Panc1 (cell line): ENCODE data around the gene CCDC88A. TPM values are rescaled to one million over a fixed set of nuclear protein-coding genes. Genes with fewer than 3 reads are reported as not detected.
"Not testable (repeated sequence)": the region's sequence is repeated elsewhere in the genome, so short reads cannot be mapped to it uniquely, and the experiment has no call there.

ENCODE experiments used
- ATAC-seq: fragments of 200-7000 bp; cut with Tn5 transposase; 2 replicates; pipeline ENCODE4 v1.9.1; 2020; ENCODE audit warnings: mild to moderate bottlenecking, moderate library complexity
- BruUV-seq: library from RNA; stranded (reverse); fragments of 400-500 nt; replicated peaks from 2 replicates; lab custom pipeline; 2021; lab: Mats Ljungman, UMichigan
- CTCF ChIA-PET: fragments of 300-600 bp; sonication (Branson Sonifier 250); formaldehyde crosslinking; loops from one replicate; lab custom pipeline; 2022; ENCODE audit warnings: antibody characterized with exemption; lab: Charles Lee
- POLR2A ChIA-PET: fragments of 300-600 bp; sonication (Branson Sonifier 250); formaldehyde crosslinking; loops from one replicate; lab custom pipeline; 2022; ENCODE audit warnings: antibody characterized with exemption; lab: Charles Lee
- DNase-seq: peaks from one replicate; pipeline ENCODE4 v3.0.0-alpha.2; 2010; ENCODE audit warnings: low read depth, low spot score
- H3K27ac ChIP-seq: 2 replicates; pipeline ENCODE4 v1.5.1; 2011; ENCODE audit warnings: mild to moderate bottlenecking, low read length, inconsistent platforms
- H3K27me3 ChIP-seq: fragments of 200-500 bp; sonication (Bioruptor generic); 2 replicates; pipeline ENCODE4 v1.6.0; 2014; ENCODE audit warnings: low read length, inconsistent platforms; ENCODE audit not compliant: control insufficient read depth, insufficient read depth
- H3K36me3 ChIP-seq: fragments of 200-500 bp; sonication (Bioruptor generic); 2 replicates; pipeline ENCODE4 v1.5.1; 2014; ENCODE audit warnings: inconsistent platforms, mild to moderate bottlenecking, low read length, moderate library complexity; ENCODE audit not compliant: control insufficient read depth, insufficient read depth
- H3K4me1 ChIP-seq: 2 replicates; pipeline ENCODE4 v1.5.1; 2011; ENCODE audit warnings: inconsistent platforms, mild to moderate bottlenecking, low read length, moderate library complexity; ENCODE audit not compliant: control insufficient read depth, insufficient read depth
- H3K4me3 ChIP-seq, 2 experiments: 2 replicates each; pipeline ENCODE4 v1.5.1; 2011 to 2012; ENCODE audit warnings: low read depth in 2 of 2, low read length in 2 of 2, mild to moderate bottlenecking in 2 of 2, inconsistent platforms in 1 of 2, moderate library complexity in 1 of 2
- H3K9me3 ChIP-seq: fragments of 200-500 bp; sonication (Bioruptor generic); 2 replicates; pipeline ENCODE4 v1.5.1; 2014; ENCODE audit warnings: low read depth, mild to moderate bottlenecking, inconsistent platforms, low read length, moderate library complexity; ENCODE audit not compliant: control insufficient read depth, insufficient read depth
- CTCF ChIP-seq: fragments of 450-650 bp; IDR thresholded peaks from 2 replicates; pipeline ENCODE4 v1.5.1; 2017; ENCODE audit warnings: mild to moderate bottlenecking
- TCF7L2 ChIP-seq: IDR thresholded peaks from 2 replicates; pipeline ENCODE4 v1.6.1; 2011; ENCODE audit warnings: mild to moderate bottlenecking, low read depth, low read length, inconsistent platforms
- in situ Hi-C: cut with HindIII; loops from 2 replicates; pipeline ENCODE4 v1.10.0; 2016; ENCODE audit warnings: low sequenced_read_pairs, low pct_unique_long_range_greater_than_20kb
- intact Hi-C: fragments of 100-400 bp; cut with micrococcal nuclease; formaldehyde crosslinking; loops from one replicate; pipeline ENCODE4 v1.10.0; 2022; ENCODE audit not compliant: unreplicated experiment
- total RNA-seq: library from RNA; stranded (reverse); gene quantifications from one replicate; pipeline ENCODE4 v1.2.1, GENCODE V29; 2021; ENCODE audit not compliant: unreplicated experiment

The CCDC88A gene
- total RNA-seq, 1 experiment from 2014 or later = 99.8 TPM

GRCh38 chr2:55242617-55243016, 177.0 kb downstream of the CCDC88A start:
- H3K4me3 ChIP-seq = no peak overlapping the region
- H3K36me3 ChIP-seq = peaks cover 12% of the 10 kb centered on the region; the same call in 1 of the 2 replicates
- intact Hi-C loops (no loop called here), in situ Hi-C loops (no loop called here)
- TF ChIP-seq TCF7L2 = no peak
- no peaks in the 10 kb centered on the region for H3K9me3 ChIP-seq
- H3K27me3 ChIP-seq = no peaks in the 10 kb centered on the region
- ChIA-PET POLR2A (no interaction called here), CTCF (no interaction called here)
- H3K27ac ChIP-seq = no peak overlapping the region
- no TSS peak for BruUV-seq
- H3K4me1 ChIP-seq = no peaks in the 10 kb centered on the region
- ATAC-seq (no peak), DNase-seq (no peak)

- DNase-seq, POLR2A ChIA-PET, in situ Hi-C loops: not testable (repeated sequence)
These were observed 178.1 kb downstream of the CCDC88A start for GRCh38 chr2:55241582-55241981.

GRCh38 chr2:55239656-55240222, 179.9 kb downstream of the CCDC88A start:
- ATAC-seq (no peak), DNase-seq (no peak)
- Histone ChIP-seq H3K27ac (no peak overlapping the region), H3K27me3 (no peaks in the 10 kb centered on the region), H3K9me3 (no peaks in the 10 kb centered on the region), H3K4me3 (no peak overlapping the region), H3K4me1 (peaks cover 13% of the 10 kb centered on the region), H3K36me3 (peaks cover 32% of the 10 kb centered on the region)
- in situ Hi-C loops = no loop called here
- ChIA-PET POLR2A (interaction anchor here (0.6 to 1.0 kb wide), 2 partner anchors 28 to 32 kb away, joined by 3 read pairs; no protein-coding TSS in a partner anchor), CTCF (no interaction called here)
- TF ChIP-seq TCF7L2 (no peak), CTCF (no peak)
- intact Hi-C loops = no loop called here
- BruUV-seq = TSS peak; percentile 18

More at GRCh38 chr2:55241582-55241981, 178.1 kb downstream of the CCDC88A start:
- H3K4me3 ChIP-seq, H3K27me3 ChIP-seq, ATAC-seq, BruUV-seq, intact Hi-C loops, H3K27ac ChIP-seq, H3K4me1 ChIP-seq, H3K9me3 ChIP-seq: not testable (repeated sequence)
- H3K36me3 ChIP-seq = peaks cover 17% of the 10 kb centered on the region; the same call in 1 of the 2 replicates
- CTCF ChIA-PET = interaction anchor here (0.7 kb wide), 1 partner anchor 18 kb away, joined by 6 read pairs; no protein-coding TSS in a partner anchor

Other genes with a start within 250 kb of the CCDC88A start
- gene CLHC1, start 187.6 kb downstream of the CCDC88A start, total RNA-seq = 3.6 TPM
- gene RPS27A, start 187.2 kb downstream of the CCDC88A start, total RNA-seq = 853 TPM
- 34.1 TPM for gene MTIF2, start 150.6 kb downstream of the CCDC88A start, total RNA-seq
- gene CFAP36, start 99.9 kb upstream of the CCDC88A start, total RNA-seq = 41.5 TPM
- gene PPP4R3B, start 197.8 kb upstream of the CCDC88A start, total RNA-seq = 50.7 TPM